Activated CD4-positive, alpha-beta T cell treated with anti-CD3 and anti-CD28 coated beads, Interleukin-2, amount 50 U/mL, for 4 hours (primary cell): Measurements from ENCODE around the gene OCRL.

ENCODE experiments used
- DNase-seq, 2 experiments: peaks; one replicate each; pipeline ENCODE4 v3.0.0-alpha.2; 2020

The OCRL gene

DNA sequence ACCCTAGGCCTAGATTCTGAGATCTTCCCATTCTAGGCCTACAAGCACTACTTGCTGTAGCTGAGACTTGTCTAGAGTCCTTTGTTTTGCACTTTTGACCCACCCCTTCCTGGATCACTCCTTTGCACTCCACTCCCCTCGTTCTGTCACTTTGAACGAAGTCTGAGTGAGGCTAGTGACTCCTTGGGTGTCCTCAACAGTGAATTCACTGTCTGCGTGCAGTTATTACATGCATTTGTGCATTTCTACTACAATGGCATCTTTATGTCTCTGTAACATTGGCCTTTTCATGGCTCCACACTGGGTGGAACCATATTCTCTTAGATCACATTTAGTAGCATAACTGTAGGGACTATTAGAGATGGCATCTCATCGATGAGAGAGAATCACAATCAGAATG, 50.5 kb downstream of the OCRL start:
- no peak for DNase-seq

DNA sequence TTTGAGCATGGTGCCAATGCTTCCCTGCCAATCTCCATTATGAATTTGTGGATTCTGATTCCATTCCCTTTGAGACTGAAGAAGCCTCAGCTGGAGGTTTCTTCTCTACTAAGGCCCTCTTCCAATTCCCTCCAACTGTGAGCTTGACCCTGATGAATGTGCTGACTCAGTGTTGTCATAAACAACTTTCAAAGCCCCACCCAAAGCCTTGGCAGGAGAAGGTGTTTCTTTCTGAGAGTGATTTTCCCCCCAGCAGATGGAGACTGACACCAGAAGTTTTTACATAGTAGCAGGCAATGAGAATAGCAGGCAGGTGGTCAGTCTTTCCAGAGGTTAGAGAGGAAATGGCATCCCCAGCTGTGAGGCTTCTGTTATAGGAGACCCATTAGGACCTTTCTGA, 53.1 kb downstream of the OCRL start:
- no peak for DNase-seq

DNA sequence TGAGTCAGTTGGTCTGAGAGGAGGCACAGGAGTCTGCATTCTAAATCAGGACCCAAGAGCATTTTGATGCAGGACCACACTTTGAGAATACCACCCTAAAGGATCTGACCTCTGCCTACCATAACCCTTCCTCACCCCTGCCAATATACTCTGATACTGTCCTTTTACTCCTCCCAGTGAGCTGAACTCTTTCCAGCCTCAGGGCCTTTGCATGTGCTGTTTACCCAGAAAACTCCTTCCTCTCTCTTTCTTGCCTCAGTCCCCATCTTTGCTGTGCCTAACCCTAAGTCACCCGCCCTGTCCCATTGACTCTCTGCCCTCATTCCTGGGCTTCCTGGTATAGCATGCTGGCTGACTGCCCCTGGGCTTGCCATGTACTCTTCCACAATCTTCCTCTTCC, 54.7 kb downstream of the OCRL start:
- no peak for DNase-seq

DNA sequence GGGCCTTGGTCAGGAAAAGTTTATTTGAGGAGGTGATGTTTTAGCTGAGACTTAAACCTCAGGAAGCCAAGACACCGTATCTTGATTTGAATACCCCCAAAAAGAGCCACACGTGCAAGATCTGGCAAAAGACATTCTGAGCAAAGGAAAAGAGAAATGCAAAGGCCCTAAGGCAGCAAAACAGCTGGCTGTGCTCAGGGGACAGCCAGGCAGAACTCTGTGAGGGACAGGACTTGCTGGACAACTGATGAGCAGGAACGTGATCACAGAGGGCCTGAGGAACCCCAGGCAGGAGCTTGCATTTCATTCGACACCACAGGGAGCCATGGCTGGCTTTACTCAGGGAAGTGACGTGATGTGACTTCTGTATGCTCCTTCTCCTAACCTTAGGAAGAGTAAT, 56.0 kb downstream of the OCRL start:
- no peak for DNase-seq

DNA sequence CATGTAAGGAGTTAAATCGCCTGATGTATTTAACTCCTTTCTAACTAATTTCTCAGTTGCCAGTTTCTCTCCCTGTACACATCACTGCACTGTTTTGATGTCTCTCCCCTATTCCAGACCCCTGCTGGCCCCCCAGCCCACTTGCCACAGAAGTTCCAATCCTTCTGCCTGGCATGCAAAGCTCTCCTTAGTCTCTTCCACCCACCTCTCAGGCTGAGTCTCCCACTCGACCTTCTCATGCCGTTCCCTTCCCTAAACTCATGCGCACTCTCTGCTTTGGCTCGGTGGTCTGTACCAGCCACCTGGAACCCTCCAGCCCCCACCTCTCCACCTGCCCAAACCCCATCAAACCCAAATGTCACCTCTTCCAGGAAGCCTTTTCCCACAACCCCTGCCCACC, 57.8 kb downstream of the OCRL start:
- no peak for DNase-seq

GRCh38 chrX:129599499-129599898, 59.4 kb downstream of the OCRL start:
- no peak for DNase-seq

DNA sequence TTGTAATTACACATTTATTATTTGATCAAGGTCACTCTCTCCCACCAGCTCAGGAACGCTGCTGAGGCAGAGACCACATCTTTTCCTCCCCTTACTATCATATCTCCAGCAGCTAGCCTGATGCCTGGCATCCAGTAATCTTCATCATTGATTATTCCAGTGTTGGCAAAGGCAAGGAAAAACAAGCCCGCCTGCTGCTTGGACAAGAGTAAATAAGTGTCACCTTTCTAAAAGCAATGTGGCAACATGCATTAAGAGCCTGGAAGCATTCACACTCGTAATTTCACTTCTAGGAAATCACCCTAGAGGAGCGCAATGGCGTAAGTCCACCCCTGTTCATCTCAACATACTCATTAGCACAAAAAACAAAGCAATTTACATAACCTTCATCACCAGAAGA, 59.9 kb downstream of the OCRL start:
- no peak for DNase-seq

DNA sequence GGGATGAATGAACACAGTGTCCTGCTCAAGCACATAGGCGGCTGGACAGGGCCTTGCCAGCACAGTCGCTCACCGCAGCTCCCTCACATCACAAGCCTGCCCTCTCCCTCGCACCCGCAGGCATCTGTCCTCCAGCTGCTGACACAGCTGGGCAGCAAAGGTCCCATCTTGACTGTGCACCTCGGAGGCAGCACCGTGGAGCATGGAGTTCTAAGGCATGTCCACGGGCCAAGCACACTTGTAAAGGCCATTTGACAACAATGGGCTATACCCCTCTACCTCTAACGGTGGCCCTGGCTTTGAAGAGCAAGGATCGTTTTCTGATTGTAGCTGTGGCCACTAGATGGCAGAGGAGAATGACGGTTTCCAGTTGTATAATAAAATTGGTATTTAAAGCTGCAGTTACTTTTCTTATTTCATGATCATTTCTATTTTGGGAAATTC, 60.9 kb downstream of the OCRL start:
- DNase-seq, result no peak

DNA sequence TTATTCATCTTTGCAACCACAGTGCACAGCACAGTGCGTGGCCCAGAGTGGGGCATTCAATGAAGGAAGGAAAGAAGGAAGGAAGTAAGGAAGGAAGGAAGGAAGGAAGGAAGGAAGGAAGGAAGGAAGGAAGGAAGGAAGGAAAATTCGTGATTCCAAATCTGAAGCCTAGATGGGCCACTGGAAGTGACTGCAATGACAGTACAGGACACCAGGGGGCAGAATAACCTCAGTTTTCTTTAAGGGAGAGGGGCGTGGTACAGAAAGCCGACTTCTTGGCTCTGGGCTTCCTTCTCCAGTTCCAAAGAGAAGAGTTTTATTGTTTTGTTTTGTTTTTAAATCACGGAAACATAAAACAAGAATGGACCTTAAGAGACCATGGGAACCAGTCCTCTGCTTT, 66.9 kb downstream of the OCRL start:
- DNase-seq, result peak; percentile 38 to 51

GRCh38 chrX:129608496-129608895, 68.4 kb downstream of the OCRL start:
- DNase-seq, result no peak

GRCh38 chrX:129609395-129609794, 69.3 kb downstream of the OCRL start:
- no peak for DNase-seq

DNA sequence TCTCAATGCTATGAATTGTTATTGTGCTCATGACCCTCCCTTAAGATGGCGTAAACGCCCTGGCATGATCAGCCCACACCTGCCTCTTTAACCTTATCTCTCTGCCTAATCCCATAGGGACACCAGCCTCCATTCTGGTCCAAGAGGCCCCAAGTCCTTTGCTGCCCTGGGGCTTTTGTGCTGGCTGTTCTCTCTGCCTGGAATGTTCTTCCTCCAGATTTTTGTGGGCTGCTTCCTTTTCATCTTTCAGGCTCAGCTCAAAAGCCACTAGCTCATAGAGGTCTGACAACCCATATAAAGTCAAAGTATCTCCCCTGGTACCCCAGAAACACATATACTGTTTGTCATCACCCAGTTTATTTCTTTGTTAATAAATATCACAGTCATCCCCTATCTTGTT, 72.3 kb downstream of the OCRL start:
- no peak for DNase-seq

GRCh38 chrX:129613596-129613995, 73.5 kb downstream of the OCRL start:
- DNase-seq, result no peak

DNA sequence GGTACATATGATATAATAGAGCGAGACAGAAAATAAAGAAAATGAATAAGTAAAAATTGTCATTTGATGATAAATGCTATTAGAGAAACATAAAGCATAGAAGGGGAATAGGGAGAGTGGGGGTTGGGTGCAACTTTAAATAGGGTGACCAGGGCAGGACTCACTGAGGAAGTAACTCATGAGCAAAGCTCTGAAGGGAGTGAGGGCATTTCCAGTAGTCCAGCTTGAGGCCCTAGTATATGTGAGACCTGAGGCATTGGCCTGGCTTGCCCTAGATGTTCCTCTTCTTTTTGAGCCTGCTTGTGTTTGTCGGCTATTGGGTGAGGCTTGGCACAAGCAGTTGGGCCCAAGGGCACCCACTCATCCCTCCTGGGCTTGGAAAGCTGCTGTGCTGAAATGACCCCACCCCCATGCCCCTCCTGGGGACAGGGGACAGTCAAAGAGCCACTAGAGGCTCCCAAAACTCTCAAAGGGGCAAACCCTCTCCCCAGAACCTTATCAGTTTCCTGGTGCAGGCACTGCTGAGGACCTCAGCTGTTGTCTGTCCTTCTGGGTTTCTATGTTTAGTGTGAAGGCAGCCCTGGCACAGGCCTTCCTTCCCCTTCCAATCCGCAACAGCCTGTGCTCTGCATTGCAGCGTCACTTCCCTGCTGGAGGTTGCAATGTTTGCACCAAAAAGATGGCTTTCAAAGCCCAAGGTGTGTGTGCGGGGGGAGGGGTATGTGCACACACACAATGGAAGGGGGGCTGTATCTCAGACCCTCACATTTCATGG, 74.6 kb downstream of the OCRL start:
- DNase-seq, result no peak

- DNase-seq, result no peak
Measured at GRCh38 chrX:129617420-129617819, 77.4 kb downstream of the OCRL start.

- no peak for DNase-seq
Measured at GRCh38 chrX:129618997-129619396, 78.9 kb downstream of the OCRL start.

DNA sequence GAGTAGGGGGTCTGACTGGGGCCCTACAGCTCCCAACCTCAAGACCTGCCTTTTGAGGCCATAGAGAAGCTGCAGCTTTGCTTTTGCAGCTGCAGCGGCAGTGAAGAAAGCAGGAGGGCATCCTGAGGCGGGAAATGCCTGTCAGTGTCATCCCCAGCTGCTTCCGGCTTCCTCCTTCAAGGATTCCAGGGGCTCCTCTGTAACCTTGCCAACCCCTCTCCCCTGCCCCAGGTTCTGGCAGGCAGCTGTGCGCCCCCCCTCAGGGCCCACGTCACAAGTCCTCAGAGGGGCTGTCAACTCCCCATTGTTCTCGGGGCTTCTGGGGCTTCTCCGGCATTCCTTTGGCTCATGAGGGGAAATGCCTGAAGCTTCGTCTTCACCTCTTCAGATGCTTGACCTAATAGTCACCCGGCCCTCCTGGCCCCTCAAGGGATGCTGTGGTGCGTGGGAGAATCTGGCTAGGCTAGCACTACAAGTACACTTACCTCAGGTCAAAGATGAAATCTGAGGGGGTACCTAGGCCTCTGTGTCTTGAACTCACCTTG, 82.8 kb downstream of the OCRL start:
- DNase-seq, result no peak

- DNase-seq, result no peak
Measured at GRCh38 chrX:129626026-129626425, 86.0 kb downstream of the OCRL start.

DNA sequence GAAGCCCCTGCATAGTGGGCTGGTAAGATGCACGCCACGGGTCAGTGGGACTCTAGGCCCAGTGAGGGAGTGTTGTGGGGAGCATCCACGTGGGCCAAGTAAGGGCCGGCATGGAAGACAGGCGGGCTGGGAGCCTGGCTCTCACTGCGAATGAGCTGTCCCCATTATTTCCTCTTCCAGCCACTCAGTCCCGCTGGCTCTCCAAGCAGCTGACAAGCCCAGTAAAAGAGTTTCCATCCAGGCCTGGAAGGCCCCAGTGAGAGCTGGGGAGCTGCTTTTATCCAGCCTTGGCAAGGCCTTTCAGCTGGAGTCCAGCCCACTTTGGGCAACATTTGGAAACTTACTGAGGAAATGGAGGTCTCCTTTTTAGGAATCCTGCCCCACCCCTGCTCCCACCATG, 89.8 kb downstream of the OCRL start:
- no peak for DNase-seq

GRCh38 chrX:129631849-129632248, 91.8 kb downstream of the OCRL start:
- no peak for DNase-seq

GRCh38 chrX:129632443-129632842, 92.4 kb downstream of the OCRL start:
- no peak for DNase-seq

DNA sequence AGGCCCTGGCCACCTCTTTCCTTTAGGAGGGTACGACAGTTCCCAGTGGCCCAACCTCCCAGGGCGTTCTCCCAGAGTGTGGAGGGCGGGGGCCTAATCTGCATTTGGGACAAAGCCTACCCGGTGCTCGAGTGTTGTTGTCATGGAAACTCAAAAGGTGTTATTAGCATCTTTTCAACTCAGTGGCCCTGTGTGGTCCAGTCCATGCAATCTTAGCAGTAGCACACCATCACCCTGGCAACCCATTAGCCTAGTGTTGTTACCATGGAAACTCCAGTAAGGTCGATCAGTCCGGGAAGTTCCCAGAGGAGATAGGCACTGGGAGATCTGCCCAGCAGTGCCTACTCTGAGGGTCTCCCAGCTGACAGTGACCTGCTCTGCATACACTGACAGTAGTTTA, 94.5 kb downstream of the OCRL start:
- DNase-seq, result no peak

GRCh38 chrX:129636175-129636681, 96.2 kb downstream of the OCRL start:
- no peak for DNase-seq

GRCh38 chrX:129637217-129638109, 97.4 kb downstream of the OCRL start:
- peak; percentile 69 to 70 for DNase-seq
